ENCODE measurements around the gene PTGS2.

DNA sequence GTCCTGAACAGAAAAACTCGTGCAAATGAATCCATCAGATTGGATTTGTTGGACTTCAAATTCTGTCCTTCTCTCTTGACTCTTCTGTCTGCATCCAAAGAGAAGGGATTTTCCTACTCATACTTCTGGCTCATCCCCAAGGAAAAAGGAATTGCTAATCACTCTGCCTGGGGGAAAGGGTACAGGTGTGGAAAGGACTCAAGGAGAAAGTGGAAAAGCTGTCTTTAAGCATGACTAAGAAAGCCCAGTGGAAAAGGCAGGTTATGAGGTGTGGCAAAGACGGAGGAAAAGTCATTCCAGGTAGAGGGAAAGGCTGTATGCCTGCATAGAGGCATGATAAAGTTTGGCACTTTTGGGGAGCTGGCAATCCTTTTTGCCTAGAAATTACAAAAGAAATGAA, 43.4 kb downstream of the PTGS2 start:
- TF ChIP-seq, protein P1, sequence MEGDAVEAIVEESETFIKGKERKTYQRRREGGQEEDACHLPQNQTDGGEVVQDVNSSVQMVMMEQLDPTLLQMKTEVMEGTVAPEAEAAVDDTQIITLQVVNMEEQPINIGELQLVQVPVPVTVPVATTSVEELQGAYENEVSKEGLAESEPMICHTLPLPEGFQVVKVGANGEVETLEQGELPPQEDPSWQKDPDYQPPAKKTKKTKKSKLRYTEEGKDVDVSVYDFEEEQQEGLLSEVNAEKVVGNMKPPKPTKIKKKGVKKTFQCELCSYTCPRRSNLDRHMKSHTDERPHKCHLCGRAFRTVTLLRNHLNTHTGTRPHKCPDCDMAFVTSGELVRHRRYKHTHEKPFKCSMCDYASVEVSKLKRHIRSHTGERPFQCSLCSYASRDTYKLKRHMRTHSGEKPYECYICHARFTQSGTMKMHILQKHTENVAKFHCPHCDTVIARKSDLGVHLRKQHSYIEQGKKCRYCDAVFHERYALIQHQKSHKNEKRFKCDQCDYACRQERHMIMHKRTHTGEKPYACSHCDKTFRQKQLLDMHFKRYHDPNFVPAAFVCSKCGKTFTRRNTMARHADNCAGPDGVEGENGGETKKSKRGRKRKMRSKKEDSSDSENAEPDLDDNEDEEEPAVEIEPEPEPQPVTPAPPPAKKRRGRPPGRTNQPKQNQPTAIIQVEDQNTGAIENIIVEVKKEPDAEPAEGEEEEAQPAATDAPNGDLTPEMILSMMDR (IDR thresholded peaks at IDR 0.05), result no peak
- TF ChIP-seq POLR2A (IDR thresholded peaks at IDR 0.05; ENCODE audit: low read depth), result no peak
